Kasumi-1 (cell line): ENCODE data around the gene POMGNT1.

ENCODE experiments used
- DNase-seq, 2 experiments: peaks; one replicate each; lab custom pipeline; 2025; lab: John Stamatoyannopoulos, UW

Gene POMGNT1

DNA sequence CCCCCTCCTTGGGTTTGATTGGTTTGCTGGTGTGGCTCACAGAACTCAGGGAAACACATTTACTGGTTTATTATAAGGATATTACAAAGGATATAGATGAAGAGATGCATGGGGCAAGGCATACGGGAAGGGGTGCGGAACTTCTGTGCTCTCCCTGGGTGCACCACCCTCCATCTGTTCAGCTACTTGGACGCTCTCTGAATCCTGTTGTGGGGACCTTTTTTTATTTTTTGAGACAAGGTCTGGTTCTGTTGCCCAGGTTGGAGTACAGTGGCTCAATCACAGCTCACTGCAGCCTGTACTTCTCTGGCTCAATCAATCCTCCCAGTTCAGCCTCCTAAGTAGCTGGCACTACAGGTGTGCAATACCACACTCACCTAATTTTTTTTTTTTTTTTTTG, 12.3 kb upstream of the POMGNT1 start:
- no peak for DNase-seq

DNA sequence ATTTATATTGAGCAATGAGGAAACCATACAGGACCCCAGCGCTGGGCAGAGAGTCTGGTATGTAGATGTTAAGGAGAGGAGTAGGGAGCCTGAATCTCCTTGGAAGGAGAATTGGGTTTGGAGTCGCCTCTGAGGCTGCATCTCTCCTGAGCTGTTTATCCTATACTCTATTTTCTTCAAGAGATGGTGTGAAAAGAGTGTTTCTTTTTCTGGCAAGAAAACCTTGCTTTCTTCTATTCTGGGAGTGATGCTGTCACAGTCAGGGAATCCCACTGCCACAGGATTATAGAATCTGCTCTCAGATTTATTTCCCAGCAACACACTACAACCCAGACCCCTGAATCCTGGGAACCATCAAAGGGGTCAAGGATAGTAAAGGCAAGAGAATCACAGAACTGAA, 8.2 kb upstream of the POMGNT1 start:
- no peak for DNase-seq

- no peak for DNase-seq
Observed at GRCh38 chr1:46205791-46206190, 7.6 kb upstream of the POMGNT1 start.

DNA sequence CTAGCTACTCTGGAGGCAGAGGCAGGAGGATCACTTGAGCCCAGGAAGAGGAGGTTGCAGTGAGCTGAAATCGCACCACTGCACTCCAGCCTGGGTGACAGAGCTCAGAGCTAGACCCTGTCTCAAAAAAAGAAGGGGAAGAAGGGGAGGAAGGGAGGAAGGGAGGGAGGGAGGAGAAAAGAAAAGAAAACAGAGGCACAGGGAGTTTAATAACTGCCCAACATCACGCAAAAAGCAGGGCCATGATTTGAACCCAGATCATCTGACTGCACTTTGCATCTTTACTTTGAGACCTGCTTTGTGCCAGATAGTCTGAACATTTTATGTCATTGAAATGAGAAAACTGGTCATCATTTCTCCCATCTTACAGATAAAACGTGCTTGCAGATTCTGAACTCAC, 6.9 kb upstream of the POMGNT1 start:
- no peak for DNase-seq

DNA sequence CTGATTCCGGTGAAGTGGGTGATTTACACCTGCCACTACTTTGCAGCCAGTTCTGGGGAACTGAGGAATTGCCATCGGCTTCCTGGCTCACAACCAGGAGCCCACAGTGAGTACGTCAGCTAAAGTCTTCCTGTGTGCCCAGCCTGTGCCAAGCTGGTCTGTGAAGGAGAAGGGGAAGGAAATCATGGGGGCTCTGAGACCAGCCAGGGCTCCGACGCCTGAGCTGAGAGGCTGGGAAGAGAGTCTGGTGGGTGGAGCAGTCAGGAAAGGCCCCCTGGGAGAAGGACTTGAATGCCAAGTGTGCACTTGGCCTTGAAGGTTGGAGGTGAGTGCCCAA, 6.1 kb upstream of the POMGNT1 start:
- DNase-seq = no peak

- DNase-seq = no peak
Observed at GRCh38 chr1:46203738-46204405, 5.6 kb upstream of the POMGNT1 start.

GRCh38 chr1:46199233-46199749, 1.1 kb upstream of the POMGNT1 start:
- DNase-seq = peak in 1 of 2 experiments; percentile 9

GRCh38 chr1:46197560-46197963, 672 bp downstream of the POMGNT1 start:
- DNase-seq = no peak

- DNase-seq = no peak
Observed at GRCh38 chr1:46196609-46197008, 1.6 kb downstream of the POMGNT1 start.

DNA sequence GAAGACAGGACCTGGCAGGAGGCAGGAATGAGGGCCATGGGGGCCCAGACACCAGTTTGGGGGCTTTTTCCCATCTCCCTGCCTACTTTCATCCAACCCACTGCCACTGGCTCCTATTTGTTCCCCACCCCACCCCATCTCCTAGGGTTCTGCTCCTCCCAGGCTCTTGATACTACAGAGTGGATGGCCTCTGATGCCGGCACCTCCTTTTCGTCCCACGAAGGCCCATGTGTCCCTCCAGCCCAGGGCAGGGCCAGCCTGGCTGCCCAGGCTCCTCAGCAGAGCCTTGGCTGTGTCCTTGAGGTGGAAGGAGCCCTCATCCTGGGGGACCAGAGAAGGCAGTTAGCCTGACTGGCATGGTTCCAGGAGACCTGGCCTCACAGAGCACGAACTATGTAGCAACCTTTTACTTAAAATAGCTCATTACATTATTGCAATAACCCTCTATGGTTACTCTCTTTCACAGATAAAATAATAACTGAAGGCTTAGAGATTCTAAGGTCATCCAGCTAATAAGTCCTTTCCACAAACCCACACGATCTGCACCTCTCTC, 3.5 kb downstream of the POMGNT1 start:
- DNase-seq = no peak

GRCh38 chr1:46193984-46194570, 4.2 kb downstream of the POMGNT1 start:
- DNase-seq = no peak

DNA sequence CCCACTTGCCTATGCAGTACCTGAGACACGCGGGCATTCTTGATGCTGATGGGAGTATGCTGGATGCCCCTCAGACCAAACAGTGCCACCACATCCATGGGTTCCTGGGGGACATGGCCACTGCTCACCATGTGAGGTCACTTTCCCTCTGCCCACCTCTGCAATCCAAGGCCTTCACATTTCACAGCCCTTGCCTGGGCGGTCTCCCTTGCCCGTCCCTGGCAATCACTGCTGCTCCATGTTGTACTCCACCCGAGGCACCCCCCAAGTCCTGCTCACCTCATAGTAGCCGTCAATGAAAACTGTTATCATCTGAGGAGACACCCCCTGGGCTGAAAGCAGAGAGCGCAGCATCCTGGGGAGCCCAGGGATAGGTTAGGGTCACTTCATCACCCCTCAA, 4.9 kb downstream of the POMGNT1 start:
- no peak for DNase-seq

- no peak for DNase-seq
Observed at GRCh38 chr1:46192171-46192570, 6.1 kb downstream of the POMGNT1 start.

DNA sequence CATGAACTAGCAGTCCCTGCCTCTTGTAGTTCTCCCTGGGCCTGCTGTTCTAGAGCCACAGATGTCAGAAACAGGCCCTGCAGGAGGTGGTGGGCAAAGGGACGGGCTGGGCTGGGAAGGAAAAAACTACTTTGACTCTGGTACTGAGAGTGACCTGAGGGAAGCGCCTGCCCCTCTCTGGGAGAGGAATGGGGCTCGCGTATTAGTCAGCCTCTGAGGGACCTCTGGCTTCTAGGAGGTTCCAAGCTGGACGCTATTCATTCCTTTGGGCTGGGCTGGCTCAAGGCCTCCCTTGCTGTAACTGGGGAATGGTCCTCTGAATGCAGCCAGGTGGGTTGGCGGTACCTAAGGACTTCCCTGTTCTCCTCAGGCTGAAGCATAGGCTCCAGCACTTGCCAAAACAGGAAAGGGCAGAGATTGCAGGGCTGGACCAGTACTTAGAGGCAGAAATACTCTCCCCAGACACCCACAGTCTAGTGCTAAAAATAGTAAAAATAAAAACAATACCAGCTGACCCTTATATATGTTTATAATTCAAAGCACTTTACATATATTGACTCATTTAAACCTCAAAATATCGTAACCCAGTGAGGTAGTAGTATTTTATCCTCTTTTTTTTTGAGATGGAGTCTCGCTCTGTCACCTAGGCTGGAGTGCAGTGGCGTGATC, 7.1 kb downstream of the POMGNT1 start:
- DNase-seq = no peak

GRCh38 chr1:46190539-46190938, 7.7 kb downstream of the POMGNT1 start:
- DNase-seq = no peak

- no peak for DNase-seq
Observed at GRCh38 chr1:46188295-46189030, 9.8 kb downstream of the POMGNT1 start.

GRCh38 chr1:46187106-46187869, 10.9 kb downstream of the POMGNT1 start:
- DNase-seq = no peak

- DNase-seq = no peak
Observed at GRCh38 chr1:46186076-46186475, 12.2 kb downstream of the POMGNT1 start.

- DNase-seq = no peak
Observed at GRCh38 chr1:46184920-46185658, 13.1 kb downstream of the POMGNT1 start.

GRCh38 chr1:46183926-46184557, 14.2 kb downstream of the POMGNT1 start:
- DNase-seq = peak; percentile 55 to 62
